NCI-H1105 treated with DMSO at 0.1 percent for 48 hours (cell line): ENCODE data around the gene EI24.

Experiments used
- DNase-seq: peaks from one replicate; lab custom pipeline; 2025; lab: John Stamatoyannopoulos, UW

The EI24 gene

DNA sequence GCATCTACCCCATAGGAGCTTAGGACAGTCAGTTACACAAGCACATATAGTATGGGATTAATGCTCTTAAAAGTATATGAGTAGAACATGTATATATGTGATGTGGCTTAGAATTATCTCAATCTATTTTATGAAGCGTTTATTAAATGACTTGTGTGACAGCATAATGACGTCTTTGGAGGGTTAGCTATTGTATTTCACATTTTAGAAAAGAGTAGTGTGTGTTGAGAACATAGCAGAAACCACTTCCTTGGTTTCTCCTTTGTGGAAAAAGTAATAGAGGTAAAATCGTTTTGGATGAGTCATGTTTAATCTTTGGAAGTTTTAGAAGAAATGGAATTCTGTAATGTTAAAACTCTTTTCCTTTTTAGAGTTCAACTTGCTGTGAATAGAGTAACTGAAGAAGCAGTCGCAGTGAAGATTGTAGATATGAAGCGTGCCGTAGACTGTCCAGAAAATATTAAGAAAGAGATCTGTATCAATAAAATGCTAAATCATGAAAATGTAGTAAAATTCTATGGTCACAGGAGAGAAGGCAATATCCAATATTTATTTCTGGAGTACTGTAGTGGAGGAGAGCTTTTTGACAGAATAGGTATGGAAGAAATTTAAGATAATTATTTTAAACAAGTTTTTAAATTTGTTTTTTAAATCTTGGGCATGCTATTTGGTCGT lies 58.1 kb downstream of the EI24 start:
- DNase-seq, result no peak
